Activated CD4-positive, alpha-beta T cell treated with anti-CD3 and anti-CD28 coated beads, Interleukin-2, amount 50 U/mL, for 4 hours (primary cell): ENCODE data around the gene SH2D1B.
"Not testable (repeated sequence)": the region's sequence is repeated elsewhere in the genome, so short reads cannot be mapped to it uniquely, and the experiment has no call there.

ENCODE experiments used
- DNase-seq, 2 experiments: peaks; one replicate each; pipeline ENCODE4 v3.0.0-alpha.2; 2020

Gene SH2D1B

GRCh38 chr1:162412002-162412401 lies at the start of gene SH2D1B:
SH2D1B (minus strand) TSS chr1:162412136; CDS start chr1:162412016, 120 bp downstream.
- no peak for DNase-seq

GRCh38 chr1:162458236-162458635 lies 46.3 kb upstream of the SH2D1B start:
- no peak for DNase-seq

- no peak for DNase-seq
These were observed 44.4 kb upstream of the SH2D1B start for GRCh38 chr1:162456323-162456722.

- DNase-seq = not testable (repeated sequence)
These were observed 42.4 kb upstream of the SH2D1B start for GRCh38 chr1:162454361-162454760.

- no peak for DNase-seq
These were observed 35.0 kb upstream of the SH2D1B start for GRCh38 chr1:162446946-162447345.

- DNase-seq = no peak
These were observed 33.0 kb upstream of the SH2D1B start for GRCh38 chr1:162444903-162445302.

GRCh38 chr1:162432977-162433713 lies 21.2 kb upstream of the SH2D1B start:
- not testable (repeated sequence) for DNase-seq

GRCh38 chr1:162430583-162430982 lies 18.6 kb upstream of the SH2D1B start:
- no peak for DNase-seq

- DNase-seq = no peak
These were observed 10.9 kb upstream of the SH2D1B start for GRCh38 chr1:162422662-162423375.

GRCh38 chr1:162421258-162422164 lies 9.6 kb upstream of the SH2D1B start:
- DNase-seq = no peak

GRCh38 chr1:162420120-162420519 lies 8.2 kb upstream of the SH2D1B start:
- DNase-seq = no peak

GRCh38 chr1:162419450-162419931 lies 7.6 kb upstream of the SH2D1B start:
- DNase-seq = not testable (repeated sequence)

GRCh38 chr1:162418584-162418983 lies 6.6 kb upstream of the SH2D1B start:
- not testable (repeated sequence) for DNase-seq

GRCh38 chr1:162417650-162418049 lies 5.7 kb upstream of the SH2D1B start:
- DNase-seq = no peak

GRCh38 chr1:162416909-162417308 lies 5.0 kb upstream of the SH2D1B start:
- DNase-seq = no peak

GRCh38 chr1:162416215-162416614 lies 4.3 kb upstream of the SH2D1B start:
- DNase-seq = no peak

GRCh38 chr1:162407539-162407938 lies 4.4 kb downstream of the SH2D1B start:
- no peak for DNase-seq

GRCh38 chr1:162406811-162407210 lies 5.1 kb downstream of the SH2D1B start:
- no peak for DNase-seq

GRCh38 chr1:162405800-162406199 lies 6.1 kb downstream of the SH2D1B start:
- DNase-seq = no peak

- no peak for DNase-seq
These were observed 7.3 kb downstream of the SH2D1B start for GRCh38 chr1:162404550-162405160.

- no peak for DNase-seq
These were observed 11.1 kb downstream of the SH2D1B start for GRCh38 chr1:162400790-162401355.

GRCh38 chr1:162398999-162399580 lies 12.8 kb downstream of the SH2D1B start:
- DNase-seq = no peak
